Thoracic aorta (tissue), 2 donors: ENCODE measurements around the gene OXT. TPM values are rescaled to one million over a fixed set of nuclear protein-coding genes. Genes with fewer than 3 reads are reported as not detected.

Experiments used
- ATAC-seq: fragments of 150-250 bp; one replicate; pipeline ENCODE4 v1.8.0; 2017; ENCODE audit warnings: low read depth; ENCODE audit not compliant: insufficient number of reproducible peaks, low FRiP score
- DNase-seq: peaks from one replicate; pipeline ENCODE4 v3.0.0-alpha.2; 2020; ENCODE audit warnings: low spot score
- H3K27ac ChIP-seq, 2 donors: fragments of 200-600 bp; sonication (generic); 1 replicate in 1 of 2; 2 replicates in 1 of 2; pipeline ENCODE4 v1.5.1; 2016; ENCODE audit warnings: mild to moderate bottlenecking in 2 of 2, moderate library complexity in 2 of 2
- H3K27me3 ChIP-seq: fragments of 200-600 bp; sonication (generic); replicated peaks from 2 replicates; pipeline ENCODE4 v1.6.0; 2016; ENCODE audit warnings: mild to moderate bottlenecking; ENCODE audit not compliant: insufficient read depth
- H3K36me3 ChIP-seq: fragments of 200-600 bp; sonication (generic); one replicate; pipeline ENCODE4 v1.5.1; 2016
- H3K4me1 ChIP-seq, 2 donors: fragments of 200-600 bp; sonication (generic); 1 replicate in 1 of 2; 2 replicates in 1 of 2; pipeline versions ENCODE4 v1.5.1 to v1.6.0; 2016; ENCODE audit warnings: low read depth in 2 of 2, mild to moderate bottlenecking in 1 of 2; ENCODE audit not compliant: control insufficient read depth in 1 of 2
- H3K4me3 ChIP-seq: fragments of 200-600 bp; sonication (generic); 2 replicates; pipeline ENCODE4 v1.5.1; 2016; ENCODE audit warnings: mild to moderate bottlenecking
- H3K9me3 ChIP-seq: fragments of 200-600 bp; sonication (generic); 2 replicates; pipeline ENCODE4 v1.5.1; 2016
- total RNA-seq, 2 donors: library from RNA; depleted of rRNA; stranded (reverse); fragments of >200 nt; gene quantifications; one replicate each; pipeline versions ENCODE4 v1.1.0 to v1.2.3, GENCODE V29; 2016
- TF ChIP-seq, protein P1 (sequence below): fragments of 200-600 bp; sonication (generic); IDR thresholded peaks from one replicate; pipeline ENCODE4 v1.5.1; 2019; ENCODE audit warnings: antibody characterized with exemption

Gene OXT
- total RNA-seq, 2 donors from 2014 or later: not detected

GRCh38 chr20:3032624-3033023 lies 38.8 kb upstream of the OXT start:
- ATAC-seq: no peak
- H3K27ac ChIP-seq: no peak overlapping the region
- DNase-seq: no peak
- TF ChIP-seq, protein P1, sequence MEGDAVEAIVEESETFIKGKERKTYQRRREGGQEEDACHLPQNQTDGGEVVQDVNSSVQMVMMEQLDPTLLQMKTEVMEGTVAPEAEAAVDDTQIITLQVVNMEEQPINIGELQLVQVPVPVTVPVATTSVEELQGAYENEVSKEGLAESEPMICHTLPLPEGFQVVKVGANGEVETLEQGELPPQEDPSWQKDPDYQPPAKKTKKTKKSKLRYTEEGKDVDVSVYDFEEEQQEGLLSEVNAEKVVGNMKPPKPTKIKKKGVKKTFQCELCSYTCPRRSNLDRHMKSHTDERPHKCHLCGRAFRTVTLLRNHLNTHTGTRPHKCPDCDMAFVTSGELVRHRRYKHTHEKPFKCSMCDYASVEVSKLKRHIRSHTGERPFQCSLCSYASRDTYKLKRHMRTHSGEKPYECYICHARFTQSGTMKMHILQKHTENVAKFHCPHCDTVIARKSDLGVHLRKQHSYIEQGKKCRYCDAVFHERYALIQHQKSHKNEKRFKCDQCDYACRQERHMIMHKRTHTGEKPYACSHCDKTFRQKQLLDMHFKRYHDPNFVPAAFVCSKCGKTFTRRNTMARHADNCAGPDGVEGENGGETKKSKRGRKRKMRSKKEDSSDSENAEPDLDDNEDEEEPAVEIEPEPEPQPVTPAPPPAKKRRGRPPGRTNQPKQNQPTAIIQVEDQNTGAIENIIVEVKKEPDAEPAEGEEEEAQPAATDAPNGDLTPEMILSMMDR: no peak
- H3K27me3 ChIP-seq: no peaks in the 10 kb centered on the region
- peaks cover 31% of the 10 kb centered on the region for H3K36me3 ChIP-seq
- H3K4me1 ChIP-seq: peaks cover 0 to 13% of the 10 kb centered on the region in 2 donors
- H3K4me3 ChIP-seq: no peak overlapping the region
- H3K9me3 ChIP-seq: no peaks in the 10 kb centered on the region

GRCh38 chr20:3037654-3038053 lies 33.8 kb upstream of the OXT start:
- Histone ChIP-seq H3K4me3 (no peak overlapping the region), H3K4me1 (peaks cover 5 to 20% of the 10 kb centered on the region in 2 donors), H3K9me3 (no peaks in the 10 kb centered on the region), H3K36me3 (peaks cover 38% of the 10 kb centered on the region), H3K27ac (no peak overlapping the region), H3K27me3 (no peaks in the 10 kb centered on the region)
- DNase-seq (no peak), ATAC-seq (no peak)
- TF ChIP-seq, protein P1: no peak

GRCh38 chr20:3038454-3038853 lies 33.0 kb upstream of the OXT start:
- ATAC-seq: no peak
- H3K36me3 ChIP-seq: peaks cover 38% of the 10 kb centered on the region
- H3K9me3 ChIP-seq: no peaks in the 10 kb centered on the region
- no peak overlapping the region for H3K27ac ChIP-seq
- no peak overlapping the region for H3K4me3 ChIP-seq
- TF ChIP-seq, protein P1: no peak
- H3K4me1 ChIP-seq: peaks cover 5 to 20% of the 10 kb centered on the region in 2 donors
- no peak for DNase-seq
- H3K27me3 ChIP-seq: no peaks in the 10 kb centered on the region

- ATAC-seq: no peak
- Histone ChIP-seq H3K27me3 (no peaks in the 10 kb centered on the region), H3K27ac (no peak overlapping the region), H3K36me3 (peaks cover 38% of the 10 kb centered on the region), H3K9me3 (no peaks in the 10 kb centered on the region), H3K4me3 (no peak overlapping the region), H3K4me1 (peaks cover 5 to 20% of the 10 kb centered on the region in 2 donors)
- TF ChIP-seq, protein P1: no peak
- DNase-seq: no peak
Observed at GRCh38 chr20:3039426-3039825, 32.0 kb upstream of the OXT start.

DNA sequence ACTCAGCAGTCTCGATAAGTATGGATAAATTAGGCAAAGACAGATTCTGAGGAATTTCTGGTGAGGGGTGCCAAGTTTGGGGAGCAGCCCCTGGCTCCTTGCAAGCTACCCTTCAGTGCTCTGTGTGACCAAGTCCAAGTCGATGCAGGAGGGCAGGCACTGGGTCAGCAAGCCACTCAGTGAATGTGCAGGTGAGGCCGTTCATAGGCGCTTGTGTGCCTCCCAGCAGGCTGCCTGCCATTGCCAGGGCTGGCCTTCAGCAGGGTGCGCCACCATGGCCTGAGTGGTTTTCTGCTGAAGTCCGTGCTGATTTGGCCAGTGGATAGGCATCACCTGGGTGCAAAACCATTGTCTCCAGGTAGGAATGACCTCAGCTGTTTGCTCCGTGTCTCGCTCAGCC lies 31.3 kb upstream of the OXT start:
- TF ChIP-seq, protein P1: no peak
- Histone ChIP-seq H3K27ac (no peak overlapping the region), H3K4me1 (peaks cover 8 to 23% of the 10 kb centered on the region in 2 donors), H3K9me3 (no peaks in the 10 kb centered on the region), H3K4me3 (no peak overlapping the region), H3K36me3 (peaks cover 38% of the 10 kb centered on the region), H3K27me3 (no peaks in the 10 kb centered on the region)
- ATAC-seq (no peak), DNase-seq (no peak)
